H1 (cell line): ENCODE data around the gene PSME1. TPM values are rescaled to one million over a fixed set of nuclear protein-coding genes. Genes with fewer than 3 reads are reported as not detected.

ENCODE experiments used
- CTCF ChIA-PET: fragments of 300-600 bp; sonication (Branson Sonifier 250); formaldehyde crosslinking; loops from one replicate; lab custom pipeline; 2021; ENCODE audit not compliant: partially characterized antibody; lab: Charles Lee
- POLR2A ChIA-PET: fragments of 300-600 bp; sonication (Branson Sonifier 250); formaldehyde crosslinking; loops from one replicate; lab custom pipeline; 2021; ENCODE audit warnings: inconsistent platforms; ENCODE audit not compliant: partially characterized antibody; lab: Charles Lee
- DNase-seq, 2 experiments: peaks; one replicate each; pipeline versions ENCODE4 v3.0.0 to v3.0.0-alpha.2; 2010 to 2022; ENCODE audit warnings: low spot score in 2 of 2, low read depth in 1 of 2, mixed read lengths in 1 of 2
- FAIRE-seq: peaks from 2 replicates; lab custom pipeline; 2011; peaks lifted over from hg19 to GRCh38; lab: Jason Lieb, UNC
- H2AFZ ChIP-seq: 2 replicates; pipeline ENCODE4 v1.8.1; 2012; ENCODE audit warnings: low read length, inconsistent platforms
- H2AK5ac ChIP-seq: 2 replicates; pipeline ENCODE4 v1.6.1; 2013; ENCODE audit warnings: low read depth, low read length
- H2BK120ac ChIP-seq: replicated peaks from 2 replicates; pipeline ENCODE3; 2013; ENCODE audit warnings: low read depth, low read length, inconsistent platforms
- H2BK12ac ChIP-seq: 2 replicates; pipeline ENCODE4 v1.6.1; 2013; ENCODE audit warnings: low read depth, low read length
- H2BK15ac ChIP-seq: 2 replicates; pipeline ENCODE4 v1.6.1; 2013; ENCODE audit warnings: low read length
- H2BK20ac ChIP-seq: 2 replicates; pipeline ENCODE4 v1.6.1; 2013; ENCODE audit warnings: low read length
- H2BK5ac ChIP-seq: 2 replicates; pipeline ENCODE4 v1.6.1; 2013; ENCODE audit warnings: low read depth, low read length
- H3K14ac ChIP-seq: 2 replicates; pipeline ENCODE4 v1.6.1; 2013; ENCODE audit warnings: inconsistent platforms; ENCODE audit not compliant: insufficient read length
- H3K18ac ChIP-seq: 2 replicates; pipeline ENCODE4 v1.6.1; 2013; ENCODE audit warnings: low read length; ENCODE audit errors: extremely low read depth
- H3K23ac ChIP-seq: 2 replicates; pipeline ENCODE4 v1.6.1; 2013; ENCODE audit warnings: inconsistent platforms; ENCODE audit not compliant: insufficient read length
- H3K23me2 ChIP-seq: 2 replicates; pipeline ENCODE4 v1.6.1; 2013; ENCODE audit warnings: low read depth, low read length
- H3K27ac ChIP-seq: 2 replicates; pipeline ENCODE4 v1.6.1; 2011; ENCODE audit warnings: low read depth, low read length, inconsistent platforms
- H3K27me3 ChIP-seq, 4 experiments: replicated peaks in 1 of 4; 1 replicate in 1 of 4; 2 replicates in 3 of 4; pipeline versions ENCODE4 v1.6.1 to v1.8.1; 2011 to 2013; ENCODE audit warnings: low read length in 3 of 4, mild to moderate bottlenecking in 3 of 4, inconsistent platforms in 2 of 4, mixed read lengths in 2 of 4, moderate library complexity in 1 of 4; ENCODE audit not compliant: control insufficient read depth in 3 of 4, insufficient read depth in 3 of 4; ENCODE audit errors: extremely low read depth in 1 of 4
- H3K36me3 ChIP-seq, 4 experiments: 2 replicates each; pipeline versions ENCODE4 v1.6.1 to v1.8.1; 2011 to 2013; ENCODE audit warnings: mild to moderate bottlenecking in 4 of 4, low read length in 3 of 4, moderate library complexity in 2 of 4, control low read depth in 1 of 4, inconsistent platforms in 1 of 4; ENCODE audit not compliant: insufficient read depth in 4 of 4, control insufficient read depth in 2 of 4
- H3K4ac ChIP-seq: replicated peaks from 2 replicates; pipeline ENCODE3; 2013; ENCODE audit warnings: low read length, low read depth, mixed read lengths, inconsistent platforms; ENCODE audit not compliant: insufficient read length
- H3K4me1 ChIP-seq, 4 experiments: replicated peaks in 1 of 4; 1 replicate in 1 of 4; 2 replicates in 3 of 4; pipeline versions ENCODE4 v1.6.1 to v1.8.1; 2011 to 2013; ENCODE audit warnings: low read length in 3 of 4, inconsistent platforms in 2 of 4, mixed read lengths in 1 of 4; ENCODE audit not compliant: insufficient read depth in 4 of 4, control insufficient read depth in 3 of 4
- H3K4me2 ChIP-seq, 2 experiments: 2 replicates each; pipeline versions ENCODE4 v1.6.1 to v1.8.1; 2011 to 2013; ENCODE audit warnings: low read depth in 2 of 2, low read length in 2 of 2, control low read depth in 1 of 2, inconsistent platforms in 1 of 2, mild to moderate bottlenecking in 1 of 2; ENCODE audit not compliant: insufficient read depth in 1 of 2
- H3K4me3 ChIP-seq, 4 experiments: fragments of 200-600, 300-600 bp in 1 of 4; sonication (generic), shearing (Covaris generic), sonication (Bioruptor Twin) in 1 of 4; 2 replicates each; pipeline versions ENCODE4 v1.5.1 to v1.8.1; 2011 to 2016; ENCODE audit warnings: low read length in 4 of 4, low read depth in 3 of 4, control low read depth in 2 of 4, inconsistent platforms in 2 of 4, mild to moderate bottlenecking in 2 of 4, mixed read lengths in 1 of 4, moderate library complexity in 1 of 4; ENCODE audit not compliant: insufficient read depth in 2 of 4; ENCODE audit errors: extremely low read depth in 1 of 4
- H3K56ac ChIP-seq: replicated peaks from 2 replicates; pipeline ENCODE3; 2013; ENCODE audit warnings: low read depth, mild to moderate bottlenecking, mixed read lengths, low read length, inconsistent platforms; ENCODE audit not compliant: insufficient read length
- H3K79me1 ChIP-seq: 2 replicates; pipeline ENCODE4 v1.6.1; 2013; ENCODE audit warnings: low read depth, low read length, control low read depth
- H3K79me2 ChIP-seq, 2 experiments: 2 replicates each; pipeline versions ENCODE4 v1.6.1 to v1.8.1; 2012 to 2013; ENCODE audit warnings: low read length in 2 of 2, mild to moderate bottlenecking in 2 of 2, inconsistent platforms in 1 of 2; ENCODE audit not compliant: insufficient read depth in 2 of 2, control insufficient read depth in 1 of 2
- H3K9ac ChIP-seq, 4 experiments: replicated peaks in 1 of 4; 1 replicate in 1 of 4; 2 replicates in 3 of 4; pipeline versions ENCODE4 v1.6.1 to v1.8.1; 2011 to 2013; ENCODE audit warnings: low read depth in 3 of 4, low read length in 3 of 4, control low read depth in 2 of 4, mild to moderate bottlenecking in 2 of 4, moderate library complexity in 2 of 4, inconsistent platforms in 1 of 4; ENCODE audit errors: extremely low read depth in 1 of 4
- H3K9me3 ChIP-seq, 2 experiments: 2 replicates each; pipeline versions ENCODE4 v1.6.1 to v1.8.1; 2012 to 2013; ENCODE audit warnings: mild to moderate bottlenecking in 2 of 2, moderate library complexity in 2 of 2, control low read depth in 1 of 2, inconsistent platforms in 1 of 2, low read depth in 1 of 2, low read length in 1 of 2, mixed read lengths in 1 of 2; ENCODE audit not compliant: insufficient read depth in 2 of 2
- H4K20me1 ChIP-seq, 2 experiments: replicated peaks in 1 of 2; 2 replicates each; pipeline versions ENCODE3 to v1.8.1; 2011 to 2013; ENCODE audit warnings: inconsistent platforms in 2 of 2, low read length in 2 of 2, mild to moderate bottlenecking in 1 of 2; ENCODE audit not compliant: insufficient read depth in 2 of 2, control insufficient read depth in 1 of 2
- H4K5ac ChIP-seq: 2 replicates; pipeline ENCODE4 v1.6.1; 2013; ENCODE audit warnings: low read length, low read depth, mixed read lengths, inconsistent platforms; ENCODE audit not compliant: insufficient read length
- H4K8ac ChIP-seq: 2 replicates; pipeline ENCODE4 v1.8.0; 2013; ENCODE audit warnings: mild to moderate bottlenecking, moderate library complexity, low read length, inconsistent platforms; ENCODE audit not compliant: insufficient read depth; ENCODE audit errors: extremely low read depth
- H4K91ac ChIP-seq: replicated peaks from 2 replicates; pipeline ENCODE3; 2013; ENCODE audit warnings: low read length, mixed read lengths, inconsistent platforms; ENCODE audit not compliant: insufficient read length
- BACH1 ChIP-seq: IDR thresholded peaks from 2 replicates; pipeline ENCODE4 v1.6.1; 2012; ENCODE audit warnings: low read length, improper control_type of control experiment
- CHD2 ChIP-seq: IDR thresholded peaks from 2 replicates; pipeline ENCODE4 v1.6.1; 2012; ENCODE audit warnings: low read length, improper control_type of control experiment
- EP300 ChIP-seq, 2 experiments: IDR thresholded peaks; 1 replicate in 1 of 2; 2 replicates in 1 of 2; pipeline ENCODE4 v1.6.1; 2011 to 2012; ENCODE audit warnings: low read depth in 2 of 2, low read length in 2 of 2, mild to moderate bottlenecking in 2 of 2, borderline replicate concordance in 1 of 2, inconsistent platforms in 1 of 2, moderate library complexity in 1 of 2
- GTF2F1 ChIP-seq: IDR thresholded peaks from 2 replicates; pipeline ENCODE4 v1.6.1; 2012; ENCODE audit warnings: low read depth, low read length, improper control_type of control experiment, borderline replicate concordance
- WGBS, 2 experiments: shearing (Covaris generic) in 1 of 2; methylation state at CpG; one replicate each; pipeline versions ENCODE4 v1.1.6 to v1.1.7; 2013 to 2015; ENCODE audit warnings: low lambda C conversion rate in 2 of 2, mixed read lengths in 2 of 2, inconsistent platforms in 1 of 2, low coverage in 1 of 2, missing lambda C conversion rate in 1 of 2; ENCODE audit not compliant: insufficient replicate concordance in 2 of 2, insufficient coverage in 1 of 2, insufficient read length in 1 of 2; ENCODE audit errors: extremely low coverage in 1 of 2, missing lambda C conversion rate in 1 of 2; 5-methylcytosine and 5-hydroxymethylcytosine counted together
- polyA plus RNA-seq, 7 experiments: library from polyadenylated mRNA; depleted of rRNA in 3 of 7; stranded (reverse) in 5 of 7; unstranded in 2 of 7; fragments of >200 nt in 5 of 7; fragments of 200-250 nt in 2 of 7; gene quantifications; 1 replicate in 5 of 7; 2 replicates in 1 of 7; 4 replicates in 1 of 7; pipeline versions ENCODE4 v1.2.1 to v1.2.3, GENCODE V29; 2011 to 2013; ENCODE audit warnings: missing spikeins in 2 of 7, mixed read lengths in 2 of 7
- total RNA-seq: library from RNA; stranded (reverse); fragmentation: NEBNext Ultra II Directional; extraction: Animal tissue kit (Norgen Biotek cat#: 25700); gene quantifications from 2 replicates; pipeline ENCODE4 v1.2.1, GENCODE V29; 2021
- TF ChIP-seq, protein P1 (sequence below): IDR thresholded peaks from 2 replicates; pipeline ENCODE4 v1.6.1; 2012; ENCODE audit warnings: inconsistent platforms

Gene PSME1
- total and polyA plus RNA-seq, 2 of the 8 experiments (the other 6 are each of a cell fraction or from before 2014, with no cell fraction given): 74.9 to 85.9 TPM

DNA sequence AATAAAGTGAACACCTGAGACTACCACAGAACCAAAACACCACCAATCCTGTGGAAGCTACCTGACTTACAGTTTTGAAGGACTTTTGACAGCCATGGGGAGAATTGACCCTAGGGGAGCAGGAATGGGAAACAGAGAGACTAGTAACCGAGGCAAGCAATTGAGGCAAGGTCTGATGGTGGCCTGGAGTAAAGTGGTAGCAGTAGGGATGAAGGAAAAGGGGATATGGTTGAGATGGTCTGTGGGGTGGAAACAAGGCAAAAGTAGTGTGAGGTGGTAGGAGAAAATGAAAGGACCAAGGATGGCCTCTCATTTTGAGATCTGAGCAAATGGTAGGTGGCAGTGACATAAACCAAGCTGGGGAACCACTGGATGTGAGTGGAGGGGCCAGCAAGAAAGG is 20.8 kb downstream of the PSME1 start:
- FAIRE-seq (no peak), DNase-seq (no peak)
- Histone ChIP-seq H3K36me3 (peaks cover 26 to 53% (median 42%) of the 10 kb centered on the region in 4 experiments), H3K9ac (no peak overlapping the region), H3K23ac (no peak overlapping the region), H2BK120ac (no peak overlapping the region), H2BK20ac (no peak overlapping the region), H2BK12ac (no peak overlapping the region), H3K4me2 (no peak overlapping the region), H3K27me3 (no peaks in the 10 kb centered on the region; a peak in 1 of 7 replicates), H2BK15ac (no peak overlapping the region), H4K5ac (no peak overlapping the region), H3K18ac (no peak overlapping the region), H3K14ac (no peak overlapping the region), H3K4me3 (no peak overlapping the region), H3K9me3 (no peaks in the 10 kb centered on the region), H4K20me1 (peaks cover 2 to 13% of the 10 kb centered on the region in 2 experiments), H2BK5ac (no peak overlapping the region), H4K91ac (no peak overlapping the region), H3K56ac (no peak overlapping the region), H3K27ac (no peak overlapping the region), H3K79me1 (no peaks in the 10 kb centered on the region), H2AK5ac (no peak overlapping the region), H3K4me1 (peaks cover 0 to 10% (median 2%) of the 10 kb centered on the region in 4 experiments; a peak in 3 of 7 replicates), H3K79me2 (no peaks in the 10 kb centered on the region), H3K4ac (no peak overlapping the region), H2AFZ (no peak overlapping the region), H3K23me2 (0 out of 2 replicates have a peak, but pooled peaks cover 2% of the 10 kb centered on the region), H4K8ac (no peak overlapping the region)
- TF ChIP-seq, protein P1, sequence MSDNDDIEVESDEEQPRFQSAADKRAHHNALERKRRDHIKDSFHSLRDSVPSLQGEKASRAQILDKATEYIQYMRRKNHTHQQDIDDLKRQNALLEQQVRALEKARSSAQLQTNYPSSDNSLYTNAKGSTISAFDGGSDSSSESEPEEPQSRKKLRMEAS: no peak
- TF ChIP-seq GTF2F1 (no peak), CHD2 (no peak), EP300 (IDR thresholded peaks at IDR 0.05; ENCODE audit: borderline replicate concordance in 1 of 2, low read depth in 2 of 2, low read length in 2 of 2) (no peak), BACH1 (no peak)
- ChIA-PET CTCF (interaction anchor here (0.6 to 1.5 kb wide), 3 partner anchors 9 to 48 kb away, joined by 3 to 5 read pairs (median 3); partner anchors contain the start of gene RNF31), POLR2A (interaction anchor here (0.9 to 2.9 kb wide), 6 partner anchors 20 to 63 kb away, joined by 3 to 9 read pairs (median 4); no protein-coding TSS in a partner anchor)
- WGBS, 2 experiments: 95% methylated on average over 1 of the region's 1 CpG; no CpG with 5 or more reads in 1 of the 2 experiments
